Activated CD8-positive, alpha-beta memory T cell treated with anti-CD3 and anti-CD28 coated beads for 36 hours (primary cell): ENCODE data around the gene HOXB6. TPM values are rescaled to one million over a fixed set of nuclear protein-coding genes. Genes with fewer than 3 reads are reported as not detected.

Experiments used
- CTCF ChIA-PET: fragments of 350-600 bp; sonication (Branson Sonifier 250); formaldehyde crosslinking; loops from one replicate; lab custom pipeline; 2021; ENCODE audit warnings: antibody characterized with exemption; lab: Charles Lee
- POLR2A ChIA-PET: fragments of 350-600 bp; sonication (Branson Sonifier 250); formaldehyde crosslinking; loops from one replicate; lab custom pipeline; 2021; ENCODE audit warnings: antibody characterized with exemption; lab: Charles Lee
- total RNA-seq, 2 experiments: library from RNA; stranded (reverse); gene quantifications; one replicate each; pipeline ENCODE4 v1.2.3, GENCODE V29; 2021

The HOXB6 gene
- total RNA-seq, 2 experiments from 2014 or later: 0.25 to 0.48 TPM

DNA sequence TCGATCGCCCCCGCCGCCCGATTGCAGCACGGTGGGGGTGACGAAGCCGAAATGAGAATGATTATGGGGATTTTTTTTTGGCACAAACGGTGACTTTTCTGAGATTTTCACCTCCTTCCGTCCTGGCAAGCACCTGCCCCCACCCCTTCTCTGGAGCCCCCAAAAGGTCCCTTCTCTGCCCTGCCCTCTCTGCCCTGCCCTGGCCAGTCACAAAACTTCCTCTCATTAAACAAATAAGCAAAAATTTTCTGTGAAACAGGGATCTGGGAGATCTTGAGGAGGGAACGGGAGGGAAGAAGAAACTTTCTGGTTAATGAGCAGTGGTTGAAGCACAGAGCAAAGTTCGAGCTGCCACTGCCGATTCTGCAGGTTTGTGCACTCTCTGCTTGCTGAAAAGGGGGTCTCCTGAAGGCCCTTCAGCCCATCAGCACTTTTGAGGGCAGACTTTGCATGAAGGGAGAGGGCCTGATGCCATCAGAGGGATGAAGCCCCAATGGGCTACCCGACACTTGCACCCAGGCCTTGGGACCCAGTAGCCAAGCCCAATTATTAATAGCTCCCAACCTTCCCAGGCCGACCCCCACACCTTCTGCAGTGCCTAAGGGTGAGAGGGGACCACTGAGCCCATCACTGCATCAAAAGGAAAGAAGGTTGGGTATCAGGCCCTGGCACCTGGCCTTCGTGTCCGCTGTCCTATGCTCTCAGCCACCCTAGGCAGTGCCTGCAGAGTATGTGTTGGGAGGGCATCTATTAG lies 11.4 kb upstream of the HOXB6 start:
- ChIA-PET CTCF (interaction anchor here (0.6 to 1.3 kb wide), 7 partner anchors 10 to 353 kb away, joined by 3 to 5 read pairs (median 3); partner anchors contain the start of gene HOXB9), POLR2A (interaction anchor here (0.5 to 0.6 kb wide), 2 partner anchors 21 to 299 kb away, joined by 3 to 8 read pairs; no protein-coding TSS in a partner anchor)

DNA sequence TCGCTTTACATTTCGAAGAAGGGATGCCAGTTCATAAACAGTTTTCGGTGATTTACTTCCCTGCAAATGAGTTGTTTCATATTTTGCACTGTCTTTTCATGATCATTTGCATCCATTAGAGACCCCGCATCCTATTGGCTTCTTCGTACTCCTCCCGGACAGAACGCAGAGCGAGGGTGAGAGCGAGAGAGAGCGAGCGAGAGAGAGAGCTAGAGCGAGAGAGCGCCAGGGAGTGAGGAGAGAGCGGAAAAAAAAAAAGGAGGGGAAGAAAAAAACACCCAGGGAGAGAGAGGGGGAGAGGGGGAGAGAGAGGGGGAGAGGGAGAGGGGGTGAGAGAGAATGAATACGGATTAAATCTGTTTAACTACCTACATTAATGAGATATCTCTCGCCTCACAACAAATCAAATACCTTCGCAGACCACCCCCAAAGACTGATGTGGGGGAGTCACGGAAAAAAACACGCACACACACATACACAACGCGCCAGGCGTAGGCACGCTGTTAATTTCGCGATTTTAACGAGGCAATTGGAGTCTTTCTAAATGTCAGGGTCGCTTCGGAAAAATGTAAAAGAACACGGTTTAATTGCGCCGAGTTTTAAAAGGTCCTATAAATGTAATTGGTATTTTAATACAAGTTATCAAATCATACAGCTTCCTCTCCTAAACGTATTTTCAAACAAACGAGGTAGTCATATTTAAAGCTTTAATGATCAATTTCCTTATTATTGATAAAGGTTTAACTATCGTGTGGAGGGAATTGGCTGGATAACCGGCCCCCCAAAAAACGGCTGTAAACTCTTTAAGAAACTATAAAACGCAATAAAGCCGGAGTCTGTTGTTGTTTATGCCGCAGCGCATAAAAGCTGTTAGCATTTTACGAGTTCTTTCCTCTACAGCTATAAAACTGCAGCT lies 10.5 kb upstream of the HOXB6 start, which contains the start of gene HOXB8:
HOXB8 (minus strand) TSS at position 246 of the 916 bp plus-strand sequence. CDS start 588 bp downstream, outside the sequence.
- ChIA-PET CTCF (interaction anchor here (0.6 to 1.6 kb wide), 13 partner anchors 10 to 540 kb away, joined by 3 to 6 read pairs (median 4); partner anchors contain the start of genes HOXB5 and HOXB9), POLR2A (interaction anchor here (0.5 to 0.6 kb wide), 2 partner anchors 20 to 299 kb away, joined by 3 to 8 read pairs; no protein-coding TSS in a partner anchor)

DNA sequence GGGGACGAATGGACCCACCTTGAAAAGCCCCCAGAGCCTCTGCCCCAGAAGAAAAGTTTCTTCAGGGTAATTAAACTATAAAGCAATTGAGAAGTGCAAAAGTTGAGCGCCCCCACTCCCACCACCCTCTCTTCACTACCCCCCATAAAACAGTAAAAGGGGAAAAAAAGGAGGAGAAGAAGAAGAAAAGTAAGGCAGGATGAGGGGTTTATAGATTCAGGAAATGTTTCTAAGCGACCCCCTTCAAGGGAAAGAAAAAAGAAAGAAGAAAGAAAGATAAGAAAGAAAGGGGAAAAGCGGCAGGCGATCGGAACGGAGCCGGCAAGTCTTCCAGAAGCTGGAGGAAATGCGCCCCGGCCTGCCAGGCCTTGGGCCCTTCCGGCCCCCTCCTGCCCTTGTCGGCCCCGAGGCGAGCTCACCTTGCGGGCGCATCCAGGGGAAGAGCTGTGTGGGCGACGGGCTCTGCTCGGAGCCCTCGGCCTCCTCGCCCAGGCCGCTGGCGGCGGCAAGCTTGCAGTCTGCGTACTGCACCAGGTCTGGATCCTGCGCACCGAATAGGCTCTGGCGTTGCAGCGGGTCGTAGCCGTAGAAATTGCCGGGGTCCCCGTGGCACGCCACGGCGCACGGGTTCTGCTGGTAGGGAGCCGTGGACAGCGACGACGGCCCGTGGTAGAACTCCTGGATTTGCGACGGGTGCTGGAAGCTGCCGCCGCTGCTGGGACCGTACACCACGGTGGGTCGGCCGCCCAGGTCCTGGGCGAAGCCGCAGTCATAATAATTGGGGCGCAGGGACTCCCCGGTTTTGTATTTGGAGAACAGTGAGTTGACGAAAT lies 9.3 kb upstream of the HOXB6 start:
- ChIA-PET POLR2A (interaction anchor here (2.2 kb wide), 1 partner anchor 12 kb away, joined by 7 read pairs; the partner anchor contains the start of gene HOXB9), CTCF (interaction anchor here (0.5 to 1.6 kb wide), 8 partner anchors 11 to 613 kb away, joined by 3 to 6 read pairs (median 4); partner anchors contain the start of genes HOXB3 and HOXB9)

DNA sequence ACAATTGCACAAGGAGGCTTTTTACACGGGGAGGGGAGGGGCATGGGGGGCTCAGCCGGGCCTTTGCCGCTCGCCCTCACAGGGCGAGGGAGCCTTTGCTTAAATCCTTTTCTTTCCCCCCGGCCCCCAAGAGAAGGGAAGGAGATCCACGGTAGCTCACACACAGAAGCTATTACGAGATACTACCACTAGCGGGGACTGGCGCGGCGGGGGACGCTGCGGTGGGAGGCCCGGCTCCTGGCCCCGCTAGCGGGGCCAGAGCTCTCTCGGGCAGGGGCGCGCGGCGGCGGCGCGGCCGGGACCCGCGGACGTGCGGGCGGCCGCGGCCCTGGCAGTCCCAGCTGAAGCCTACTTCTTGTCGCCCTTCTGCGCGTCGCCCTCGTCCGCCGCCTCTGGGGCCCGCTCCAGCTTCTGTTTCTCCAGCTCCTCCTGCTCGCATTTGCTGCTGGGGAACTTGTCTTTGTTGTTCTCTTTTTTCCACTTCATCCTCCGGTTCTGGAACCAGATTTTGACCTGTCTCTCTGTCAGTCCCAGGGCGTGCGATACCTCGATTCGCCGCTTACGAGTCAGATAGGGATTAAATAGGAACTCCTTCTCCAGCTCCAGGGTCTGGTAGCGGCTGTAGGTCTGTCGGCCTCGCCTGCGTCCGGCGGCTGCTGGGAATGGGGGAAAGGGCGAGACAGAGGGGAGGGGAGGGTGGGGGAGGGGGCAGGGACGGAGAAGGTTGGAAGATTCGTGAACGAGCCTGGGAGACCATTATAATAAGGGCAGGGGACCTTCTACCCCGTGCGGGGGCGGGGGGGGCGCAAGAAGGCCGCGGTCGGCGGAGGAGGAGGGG lies 8.3 kb upstream of the HOXB6 start:
- CTCF ChIA-PET: interaction anchor here (0.6 to 1.1 kb wide), 9 partner anchors 11 to 261 kb away, joined by 3 to 4 read pairs (median 3); partner anchors contain the start of gene HOXB9
- POLR2A ChIA-PET: interaction anchor here (0.6 to 2.2 kb wide), 2 partner anchors 13 to 67 kb away, joined by 3 to 7 read pairs; partner anchors contain the start of gene HOXB9

DNA sequence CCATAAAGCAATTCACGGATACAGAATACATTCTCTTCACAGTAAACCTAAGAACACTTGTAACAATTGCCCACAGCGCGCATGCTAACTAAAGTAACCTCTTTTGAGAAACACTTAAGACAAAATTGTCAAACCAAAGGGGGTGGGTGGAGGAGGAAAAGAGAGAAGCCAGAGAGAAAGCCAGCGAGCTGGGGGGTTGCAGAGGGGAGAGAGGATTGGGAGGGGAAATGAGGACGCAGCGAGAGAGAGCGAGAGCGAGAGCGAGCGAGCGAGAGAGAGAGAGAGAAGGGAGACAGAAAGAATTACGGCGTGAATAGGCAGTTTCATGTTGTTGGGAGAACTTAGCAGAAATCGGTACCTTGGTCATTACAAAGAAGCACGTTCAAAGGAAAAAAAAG lies 7.7 kb upstream of the HOXB6 start:
- CTCF ChIA-PET: interaction anchor here (0.8 to 1.1 kb wide), 7 partner anchors 11 to 260 kb away, joined by 3 to 4 read pairs (median 3); partner anchors contain the start of gene HOXB9
- POLR2A ChIA-PET: interaction anchor here (0.6 to 2.2 kb wide), 2 partner anchors 13 to 66 kb away, joined by 3 to 7 read pairs; partner anchors contain the start of gene HOXB9

GRCh38 chr17:48611681-48612455 lies 7.1 kb upstream of the HOXB6 start:
- ChIA-PET POLR2A (no interaction called here), CTCF (interaction anchor here (1.1 kb wide), 1 partner anchor 14 kb away, joined by 4 read pairs; the partner anchor contains the start of gene HOXB9)

GRCh38 chr17:48611213-48611612 lies 6.4 kb upstream of the HOXB6 start:
- POLR2A ChIA-PET: no interaction called here
- CTCF ChIA-PET: no interaction called here

- ChIA-PET CTCF (interaction anchor here (0.6 to 3.6 kb wide), 6 partner anchors 8 to 111 kb away, joined by 3 to 24 read pairs (median 6); partner anchors contain the start of gene HOXB5), POLR2A (interaction anchor here (0.6 kb wide), 2 partner anchors 228 to 534 kb away, joined by 4 to 12 read pairs; no protein-coding TSS in a partner anchor)
These were observed 5.8 kb upstream of the HOXB6 start, which contains the start of gene HOXB7 for GRCh38 chr17:48610282-48611211. TSS of gene HOXB7 (minus strand) at chr17:48611017. CDS start at chr17:48610918, 99 bp downstream.

DNA sequence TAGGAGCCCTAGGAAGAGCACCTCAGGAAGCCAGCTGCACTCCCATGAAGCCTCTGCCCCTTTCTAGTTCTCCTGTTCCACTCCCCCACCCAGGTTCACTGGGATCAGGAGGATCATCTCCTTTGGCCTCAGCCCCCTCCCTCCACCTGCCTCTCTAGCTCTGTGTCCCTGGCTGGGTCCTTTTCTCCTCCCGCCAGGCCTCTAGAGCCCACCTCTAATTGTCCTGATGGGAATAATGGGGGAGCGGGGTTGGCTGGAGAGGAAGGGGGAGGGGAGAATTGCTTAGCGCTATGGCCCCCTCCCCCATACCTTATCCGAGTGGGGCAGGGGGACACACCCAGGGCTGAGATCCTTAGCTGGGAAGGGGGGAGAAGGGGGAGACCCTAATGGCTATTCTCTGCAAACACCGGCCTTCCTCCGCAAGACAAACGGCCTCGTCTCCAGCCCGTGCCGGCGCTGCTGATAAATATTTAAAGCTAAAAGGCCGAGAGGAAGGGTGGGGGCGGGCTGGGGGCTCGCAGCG lies 5.0 kb upstream of the HOXB6 start:
- POLR2A ChIA-PET: interaction anchor here (0.6 to 1.1 kb wide), 4 partner anchors 15 to 533 kb away, joined by 3 to 12 read pairs (median 4); no protein-coding TSS in a partner anchor
- CTCF ChIA-PET: interaction anchor here (0.6 to 3.6 kb wide), 6 partner anchors 8 to 112 kb away, joined by 3 to 24 read pairs (median 6); partner anchors contain the start of gene HOXB5

DNA sequence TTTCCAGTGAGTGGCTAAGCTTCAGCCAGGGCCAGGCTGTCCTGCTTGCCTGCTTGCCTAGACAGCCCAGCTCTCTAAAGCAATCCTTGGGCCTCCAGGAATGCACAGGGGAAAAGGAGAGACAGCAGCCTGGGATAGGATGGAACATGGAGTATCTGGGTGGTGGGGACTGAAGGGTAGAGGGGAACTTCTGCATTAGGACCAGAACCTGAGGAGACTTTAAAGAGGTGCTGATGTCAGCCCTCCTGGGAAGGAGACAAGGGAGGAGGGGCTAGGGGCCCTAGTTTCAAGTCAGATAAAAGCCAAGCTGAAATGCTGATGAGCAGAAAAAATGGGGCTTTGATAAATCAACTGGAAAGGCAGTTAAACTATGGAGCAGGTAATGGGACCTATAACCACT lies 4.2 kb upstream of the HOXB6 start:
- ChIA-PET CTCF (interaction anchor here (0.9 to 3.6 kb wide), 6 partner anchors 8 to 584 kb away, joined by 3 to 24 read pairs (median 6); partner anchors contain the start of gene HOXB5), POLR2A (interaction anchor here (0.6 to 1.1 kb wide), 2 partner anchors 16 to 64 kb away, joined by 3 to 5 read pairs; no protein-coding TSS in a partner anchor)

- ChIA-PET POLR2A (no interaction called here), CTCF (interaction anchor here (0.6 to 3.6 kb wide), 4 partner anchors 12 to 583 kb away, joined by 3 to 24 read pairs (median 4); partner anchors contain the start of gene HOXB5)
These were observed 3.7 kb upstream of the HOXB6 start for GRCh38 chr17:48608494-48608834.

GRCh38 chr17:48606892-48607614 lies 2.3 kb upstream of the HOXB6 start:
- ChIA-PET CTCF (interaction anchor here (3.6 kb wide), 1 partner anchor 13 kb away, joined by 24 read pairs; the partner anchor contains the start of gene HOXB5), POLR2A (no interaction called here)

DNA sequence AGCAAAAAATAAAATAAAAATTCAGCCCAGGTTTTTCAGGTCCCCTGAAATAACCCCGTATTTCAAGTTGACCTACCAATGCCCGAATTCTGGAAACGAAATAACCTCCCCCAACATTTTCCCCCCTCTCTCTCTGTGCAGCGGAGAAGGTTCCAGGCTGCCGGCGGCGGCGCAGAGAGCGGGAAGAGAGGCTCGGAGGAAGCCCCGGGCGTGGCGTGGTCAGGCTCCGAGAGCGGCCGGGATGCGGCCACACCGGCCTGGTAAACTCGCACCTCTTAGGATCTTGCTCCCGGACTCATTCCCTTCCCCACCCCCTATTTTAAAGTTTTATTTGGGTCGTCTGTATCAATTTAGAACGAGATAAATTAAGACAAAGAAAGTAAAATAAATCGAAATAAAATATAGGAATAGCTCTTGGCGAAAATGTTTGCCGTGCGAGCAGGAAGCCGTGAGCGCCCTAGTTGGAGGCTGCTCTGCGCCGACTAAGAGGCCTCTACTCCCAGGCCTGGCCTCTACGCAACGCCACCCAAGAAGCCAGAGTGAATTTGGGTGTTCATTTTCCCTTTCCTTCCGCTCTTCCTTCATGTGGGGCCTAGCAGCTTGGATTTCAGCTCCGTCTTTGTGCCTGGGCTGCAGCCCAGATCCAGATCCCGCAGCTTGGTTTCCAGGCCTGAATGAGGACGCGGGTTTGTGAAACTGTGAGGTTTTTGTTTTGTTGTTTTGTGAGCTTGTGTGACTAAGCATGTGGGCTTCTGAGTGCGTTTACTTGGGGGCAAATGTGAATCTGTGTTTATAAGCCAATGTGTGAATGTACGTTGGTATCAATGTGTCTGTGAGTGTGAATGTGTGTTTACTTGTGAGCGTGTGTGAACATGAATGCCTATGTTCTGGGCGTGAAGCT lies 1.5 kb upstream of the HOXB6 start:
- CTCF ChIA-PET: no interaction called here
- POLR2A ChIA-PET: no interaction called here
